Measurements from ENCODE around the gene TMC2. TPM values are rescaled to one million over a fixed set of nuclear protein-coding genes. Genes with fewer than 3 reads are reported as not detected.

TMC2 gene
- total RNA-seq = not detected in 2 replicates

DNA sequence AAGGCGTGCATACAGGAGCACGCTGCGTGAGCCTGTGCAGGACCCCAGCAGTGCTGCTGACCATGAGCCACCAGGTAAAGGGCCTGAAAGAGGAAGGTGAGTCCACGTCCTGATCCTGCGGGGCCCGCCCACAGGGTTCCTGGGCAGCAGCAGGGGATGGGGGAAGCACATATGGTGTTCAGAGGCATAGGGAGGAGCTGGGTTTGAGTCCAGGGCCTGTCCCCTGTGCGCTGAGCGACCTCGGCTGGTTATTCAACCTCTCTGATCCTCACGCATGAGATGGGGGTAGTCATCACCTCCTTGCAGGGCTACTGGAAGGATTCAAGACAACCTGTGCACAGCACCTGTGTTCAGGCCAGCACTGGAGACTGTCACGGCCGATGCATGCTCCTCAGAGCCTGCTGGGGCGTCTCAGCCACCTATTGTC is at the start of gene TMC2:
Gene TMC2 (plus strand): TSS at position 14 of the 427 bp plus-strand sequence. CDS start 49 bp downstream, at position 63.

GRCh38 chr20:2508631-2509467 is 27.5 kb upstream of the TMC2 start, which contains the start of gene ZNF343:
TSS of gene ZNF343 (minus strand) at chr20:2508915. CDS start at chr20:2493895, 15,020 bp downstream.

DNA sequence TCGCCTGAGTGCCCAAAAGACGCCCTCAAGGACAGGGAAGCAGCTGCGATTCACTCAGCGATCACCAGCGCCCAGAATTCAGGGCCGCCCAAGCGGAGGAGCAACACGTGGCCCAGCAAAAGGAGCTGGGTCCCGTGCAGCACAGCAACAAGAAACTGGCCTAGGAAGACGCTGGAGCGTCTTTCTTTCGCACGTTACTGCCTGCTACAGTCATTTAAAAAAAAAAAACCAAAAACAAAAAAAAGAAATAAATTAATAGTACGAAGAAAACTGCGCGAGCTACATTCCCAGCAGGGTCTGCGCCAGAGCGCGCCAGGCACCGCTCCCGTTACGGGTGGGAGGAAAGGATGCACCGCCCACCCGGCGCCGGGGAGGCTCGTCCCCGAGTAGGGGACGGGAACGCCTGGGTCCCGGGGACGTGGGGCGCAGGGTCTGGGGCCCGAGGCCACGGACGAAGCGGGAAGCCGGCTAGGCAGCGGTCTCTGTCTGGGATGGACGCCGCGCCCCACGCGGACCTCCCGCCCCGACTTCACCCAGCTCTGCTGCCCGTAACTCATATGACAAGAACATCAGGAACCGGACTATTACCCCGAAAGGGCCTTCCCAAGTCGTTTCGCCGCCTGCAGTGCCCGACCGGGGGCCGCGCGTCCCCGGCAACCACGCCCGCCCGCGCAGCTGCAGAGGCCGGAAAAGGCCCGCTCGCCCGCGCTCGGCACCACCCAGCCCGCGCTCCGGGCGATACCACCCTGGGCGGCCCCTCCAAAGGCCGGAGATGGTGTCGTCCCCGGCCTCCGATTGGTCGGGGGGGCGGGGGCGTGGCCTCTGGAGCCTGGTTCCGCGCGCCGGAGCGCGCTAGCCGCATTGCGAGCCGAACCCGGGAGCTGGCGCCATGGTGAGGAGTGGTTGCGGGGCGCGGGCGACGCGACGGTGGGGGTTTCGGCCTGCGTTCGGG is 115.7 kb downstream of the TMC2 start, which contains the start of gene NOP56:
Gene NOP56 (plus strand): TSS at position 861 of the 952 bp plus-strand sequence. CDS start 29 bp downstream, at position 890.

GRCh38 chr20:2663887-2664719 is 127.7 kb downstream of the TMC2 start, which contains the start of gene IDH3B:
TSS of gene IDH3B (minus strand) at chr20:2664216. CDS start at chr20:2664188, 28 bp downstream.

Other genes with a start within 250 kb of the TMC2 start
- under 0.01 and 0.43 TPM in 2 replicates for gene TGM3, start 240.6 kb upstream of the TMC2 start, total RNA-seq
- gene TGM6, start 155.7 kb upstream of the TMC2 start, total RNA-seq = not detected in 2 replicates
- 289 and 325 TPM in 2 replicates for gene SNRPB, start 65.8 kb upstream of the TMC2 start, total RNA-seq
- gene ZNF343, start 27.7 kb upstream of the TMC2 start, total RNA-seq = 8.9 and 15.3 TPM in 2 replicates
- gene NOP56, start 116.1 kb downstream of the TMC2 start, total RNA-seq = 147 and 223 TPM in 2 replicates
- gene IDH3B, start 127.6 kb downstream of the TMC2 start, total RNA-seq = 72.5 and 84.8 TPM in 2 replicates
- gene EBF4, start 156.2 kb downstream of the TMC2 start, total RNA-seq = 1.1 and 1.2 TPM in 2 replicates

Measured in tracheal epithelial cell (primary cell).